CD4-positive, alpha-beta memory T cell (primary cell): Measurements from ENCODE around the gene ELN. TPM values are rescaled to one million over a fixed set of nuclear protein-coding genes. Genes with fewer than 3 reads are reported as not detected.
A peak's percentile ranks its signal among the peaks of the same experiment; 100 is the strongest.

Source experiments
- CTCF ChIA-PET: fragments of 350-600 bp; sonication (Branson Sonifier 250); formaldehyde crosslinking; loops from one replicate; lab custom pipeline; 2021; ENCODE audit warnings: inconsistent platforms; ENCODE audit not compliant: partially characterized antibody; lab: Charles Lee
- POLR2A ChIA-PET: fragments of 350-600 bp; sonication (Branson Sonifier 250); formaldehyde crosslinking; loops from one replicate; lab custom pipeline; 2021; ENCODE audit not compliant: partially characterized antibody; lab: Charles Lee
- DNase-seq, 5 donors: peaks; one replicate each; pipeline versions ENCODE4 v3.0.0 to v3.0.0-alpha.2; 2020 to 2022; ENCODE audit warnings: mixed read lengths in 1 of 5
- H3K27ac ChIP-seq: one replicate; pipeline ENCODE4 v1.7.0; 2013; ENCODE audit warnings: low read depth, low read length
- H3K27me3 ChIP-seq: 2 replicates; pipeline ENCODE4 v1.7.0; 2013; ENCODE audit warnings: mild to moderate bottlenecking, low read length, moderate library complexity; ENCODE audit not compliant: insufficient read depth
- H3K36me3 ChIP-seq: 2 replicates; pipeline ENCODE4 v1.7.0; 2013; ENCODE audit warnings: mild to moderate bottlenecking, low read length, moderate library complexity; ENCODE audit not compliant: insufficient read depth
- H3K4me1 ChIP-seq: 2 replicates; pipeline ENCODE4 v1.7.0; 2013; ENCODE audit warnings: mild to moderate bottlenecking, low read length, moderate library complexity; ENCODE audit not compliant: insufficient read depth
- H3K4me3 ChIP-seq, 2 donors: one replicate each; pipeline ENCODE4 v1.7.0; 2013; ENCODE audit warnings: low read length in 2 of 2, mild to moderate bottlenecking in 1 of 2
- H3K9me3 ChIP-seq, 2 donors: one replicate each; pipeline ENCODE4 v1.7.0; 2013; ENCODE audit warnings: low read length in 2 of 2, control low read depth in 1 of 2; ENCODE audit not compliant: control insufficient read depth in 1 of 2
- H3K27ac Mint-ChIP-seq, 7 donors: one replicate each; pipeline ENCODE4 v1.8.0; 2020 to 2021; ENCODE audit warnings: mixed read lengths in 7 of 7, mild to moderate bottlenecking in 6 of 7, inconsistent platforms in 3 of 7, moderate library complexity in 3 of 7
- H3K27me3 Mint-ChIP-seq, 2 donors: one replicate each; pipeline ENCODE4 v1.8.0; 2020 to 2021; ENCODE audit warnings: mixed read lengths in 2 of 2
- H3K36me3 Mint-ChIP-seq, 2 donors: one replicate each; pipeline ENCODE4 v1.8.0; 2020 to 2021; ENCODE audit warnings: mixed read lengths in 2 of 2, inconsistent platforms in 1 of 2, mild to moderate bottlenecking in 1 of 2
- H3K4me1 Mint-ChIP-seq, 4 donors: one replicate each; pipeline ENCODE4 v1.8.0; 2020 to 2021; ENCODE audit warnings: mixed read lengths in 4 of 4, mild to moderate bottlenecking in 1 of 4
- H3K4me3 Mint-ChIP-seq, 8 donors: one replicate each; pipeline ENCODE4 v1.8.0; 2020 to 2021; ENCODE audit warnings: mixed read lengths in 8 of 8, mild to moderate bottlenecking in 7 of 8, moderate library complexity in 6 of 8, inconsistent platforms in 3 of 8
- H3K9me3 Mint-ChIP-seq, 8 donors: one replicate each; pipeline ENCODE4 v1.8.0; 2020 to 2021; ENCODE audit warnings: mixed read lengths in 8 of 8, mild to moderate bottlenecking in 5 of 8, inconsistent platforms in 3 of 8, moderate library complexity in 1 of 8
- intact Hi-C: fragments of 100-400 bp; cut with micrococcal nuclease; formaldehyde crosslinking; loops from one replicate; pipeline ENCODE4 v1.15.1; 2023
- polyA plus RNA-seq, 2 donors: library from polyadenylated mRNA; unstranded; fragments of 300-500 nt; fragmentation: Illumina TruSeq; gene quantifications; one replicate each; pipeline ENCODE4 v1.2.3, GENCODE V29; 2021
- total RNA-seq, 2 experiments: library from RNA; stranded (reverse); gene quantifications; one replicate each; pipeline ENCODE4 v1.2.3, GENCODE V29; 2021

ELN gene
- total and polyA plus RNA-seq, 4 experiments from 2014 or later = not detected

- no peaks in the 10 kb centered on the region for H3K4me1 ChIP-seq
- H3K4me3 Mint-ChIP-seq = no peak overlapping the region
- intact Hi-C loops = no loop called here
- H3K27ac Mint-ChIP-seq = no peak overlapping the region
- ChIA-PET POLR2A (no interaction called here), CTCF (no interaction called here)
- H3K36me3 Mint-ChIP-seq = no peaks in the 10 kb centered on the region
- H3K4me1 Mint-ChIP-seq = no peaks in the 10 kb centered on the region
- no peak overlapping the region for H3K4me3 ChIP-seq
- H3K9me3 Mint-ChIP-seq = peaks cover 6 to 26% (median 13%) of the 10 kb centered on the region in 8 donors
- DNase-seq = no peak
- no peak overlapping the region for H3K27ac ChIP-seq
- no peaks in the 10 kb centered on the region for H3K27me3 ChIP-seq
- H3K36me3 ChIP-seq = no peaks in the 10 kb centered on the region
- no peaks in the 10 kb centered on the region for H3K9me3 ChIP-seq
- peaks cover 9% of the 10 kb centered on the region in 2 donors for H3K27me3 Mint-ChIP-seq
Observed at GRCh38 chr7:73994023-73994422, 34.0 kb upstream of the ELN start.

GRCh38 chr7:73994761-73995160 is 33.2 kb upstream of the ELN start:
- ChIA-PET CTCF (no interaction called here), POLR2A (no interaction called here)
- no peaks in the 10 kb centered on the region for H3K4me1 ChIP-seq
- no peak overlapping the region for H3K27ac Mint-ChIP-seq
- no peaks in the 10 kb centered on the region for H3K9me3 ChIP-seq
- no peak for DNase-seq
- H3K27ac ChIP-seq = no peak overlapping the region
- no peaks in the 10 kb centered on the region for H3K36me3 ChIP-seq
- no peaks in the 10 kb centered on the region for H3K4me1 Mint-ChIP-seq
- H3K36me3 Mint-ChIP-seq = no peaks in the 10 kb centered on the region
- intact Hi-C loops = no loop called here
- H3K9me3 Mint-ChIP-seq = peaks cover 6 to 26% (median 13%) of the 10 kb centered on the region in 8 donors
- H3K27me3 Mint-ChIP-seq = peaks cover 9% of the 10 kb centered on the region in 2 donors
- no peak overlapping the region for H3K4me3 ChIP-seq
- H3K27me3 ChIP-seq = no peaks in the 10 kb centered on the region
- no peak overlapping the region for H3K4me3 Mint-ChIP-seq

DNA sequence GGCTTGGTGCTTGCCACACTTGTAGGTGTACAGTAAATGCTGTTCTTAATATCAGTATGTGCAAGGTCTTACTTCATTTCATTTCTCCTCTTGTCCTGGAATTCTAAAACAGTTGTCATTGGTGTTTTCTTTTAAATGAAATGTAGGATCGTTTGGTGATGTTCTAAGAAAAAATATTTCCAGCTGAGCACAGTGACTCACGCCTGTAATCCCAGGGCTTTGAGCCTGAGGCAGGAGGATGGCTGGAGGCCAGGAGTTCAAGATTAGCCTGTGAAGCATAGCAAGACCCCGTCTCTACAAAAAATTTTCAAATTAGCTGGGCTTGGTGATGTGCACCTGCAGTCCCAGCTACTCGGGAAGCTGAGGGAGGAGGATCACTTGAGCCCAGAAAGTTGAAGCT is 32.6 kb upstream of the ELN start:
- H3K27ac ChIP-seq = no peak overlapping the region
- no peak overlapping the region for H3K4me3 Mint-ChIP-seq
- POLR2A ChIA-PET = no interaction called here
- no peaks in the 10 kb centered on the region for H3K4me1 ChIP-seq
- no peak overlapping the region for H3K4me3 ChIP-seq
- DNase-seq = no peak
- peaks cover 6 to 26% (median 13%) of the 10 kb centered on the region in 8 donors for H3K9me3 Mint-ChIP-seq
- no peaks in the 10 kb centered on the region for H3K27me3 ChIP-seq
- CTCF ChIA-PET = no interaction called here
- no peak overlapping the region for H3K27ac Mint-ChIP-seq
- H3K36me3 Mint-ChIP-seq = no peaks in the 10 kb centered on the region
- intact Hi-C loops = no loop called here
- no peaks in the 10 kb centered on the region for H3K4me1 Mint-ChIP-seq
- H3K27me3 Mint-ChIP-seq = peaks cover 9 to 10% of the 10 kb centered on the region in 2 donors
- no peaks in the 10 kb centered on the region for H3K36me3 ChIP-seq
- no peaks in the 10 kb centered on the region for H3K9me3 ChIP-seq

DNA sequence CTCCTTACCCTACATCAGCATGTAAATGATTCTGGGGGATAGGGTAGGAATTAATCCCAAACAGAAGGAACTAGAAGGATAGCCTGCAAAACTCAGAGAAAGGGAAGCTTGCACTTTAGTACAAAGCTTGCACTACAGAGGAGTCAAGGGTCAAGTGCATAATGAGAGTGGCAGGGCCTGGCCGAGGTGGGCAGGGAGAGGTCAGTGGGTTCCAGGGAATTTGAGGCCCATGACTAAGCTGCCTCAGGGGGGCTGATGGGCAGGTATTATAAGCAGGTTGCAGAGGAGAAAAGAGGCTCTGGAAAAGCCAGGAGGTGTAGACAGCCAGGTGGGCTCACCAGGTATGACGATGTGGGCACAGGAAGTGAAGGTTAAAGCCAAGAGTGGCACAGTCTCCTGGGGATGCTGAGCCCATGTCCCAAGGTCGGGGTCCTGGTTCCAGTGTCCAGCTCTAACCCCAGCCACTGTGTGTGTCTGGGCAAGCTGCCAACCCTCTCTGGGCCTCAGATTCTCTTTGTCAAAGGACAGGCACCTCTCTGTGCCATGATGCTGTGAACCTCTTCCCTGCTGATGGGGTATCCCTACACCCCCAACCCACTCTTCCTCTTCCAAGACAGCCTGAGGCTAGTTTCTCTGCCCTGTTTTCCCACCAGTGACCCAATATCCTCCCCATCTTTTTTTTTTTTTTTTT is 32.0 kb upstream of the ELN start:
- H3K27me3 ChIP-seq = no peaks in the 10 kb centered on the region
- no peak for DNase-seq
- Mint-ChIP-seq H3K27ac (no peak overlapping the region), H3K36me3 (no peaks in the 10 kb centered on the region), H3K4me1 (no peaks in the 10 kb centered on the region), H3K27me3 (peaks cover 9 to 10% of the 10 kb centered on the region in 2 donors), H3K4me3 (no peak overlapping the region), H3K9me3 (peaks cover 6 to 26% (median 13%) of the 10 kb centered on the region in 8 donors)
- no peaks in the 10 kb centered on the region for H3K36me3 ChIP-seq
- no peaks in the 10 kb centered on the region for H3K4me1 ChIP-seq
- CTCF ChIA-PET = interaction anchor here (2.5 kb wide), 1 partner anchor 30 kb away, joined by 6 read pairs; no protein-coding TSS in a partner anchor
- H3K9me3 ChIP-seq = no peaks in the 10 kb centered on the region
- H3K4me3 ChIP-seq = no peak overlapping the region
- no peak overlapping the region for H3K27ac ChIP-seq
- POLR2A ChIA-PET = no interaction called here
- intact Hi-C loops = no loop called here

- no peaks in the 10 kb centered on the region for H3K9me3 ChIP-seq
- H3K36me3 ChIP-seq = no peaks in the 10 kb centered on the region
- ChIA-PET CTCF (interaction anchor here (2.5 kb wide), 1 partner anchor 29 kb away, joined by 6 read pairs; no protein-coding TSS in a partner anchor), POLR2A (no interaction called here)
- H3K4me3 Mint-ChIP-seq = peak overlapping the region in 1 of 8 donors; percentile 48
- intact Hi-C loops = no loop called here
- H3K27me3 Mint-ChIP-seq = peaks cover 9 to 10% of the 10 kb centered on the region in 2 donors
- no peaks in the 10 kb centered on the region for H3K27me3 ChIP-seq
- no peak overlapping the region for H3K4me3 ChIP-seq
- no peak overlapping the region for H3K27ac ChIP-seq
- no peak overlapping the region for H3K27ac Mint-ChIP-seq
- no peak for DNase-seq
- H3K4me1 ChIP-seq = no peaks in the 10 kb centered on the region
- peaks cover 6 to 26% (median 13%) of the 10 kb centered on the region in 8 donors for H3K9me3 Mint-ChIP-seq
- peaks cover 0 to 6% (median 3%) of the 10 kb centered on the region in 4 donors for H3K4me1 Mint-ChIP-seq
- H3K36me3 Mint-ChIP-seq = no peaks in the 10 kb centered on the region
Observed at GRCh38 chr7:73997056-73997455, 30.9 kb upstream of the ELN start.

GRCh38 chr7:73999664-74000435 is 28.1 kb upstream of the ELN start:
- H3K27ac ChIP-seq = no peak overlapping the region
- no peak overlapping the region for H3K4me3 Mint-ChIP-seq
- H3K4me3 ChIP-seq = no peak overlapping the region
- H3K4me1 Mint-ChIP-seq = peaks cover 3 to 17% (median 10%) of the 10 kb centered on the region in 4 donors
- no peaks in the 10 kb centered on the region for H3K36me3 ChIP-seq
- no peak overlapping the region for H3K27ac Mint-ChIP-seq
- no peaks in the 10 kb centered on the region for H3K9me3 ChIP-seq
- peaks cover 0 to 14% (median 4%) of the 10 kb centered on the region in 8 donors for H3K9me3 Mint-ChIP-seq
- intact Hi-C loops = no loop called here
- no peak for DNase-seq
- peaks cover 8 to 11% of the 10 kb centered on the region in 2 donors for H3K27me3 Mint-ChIP-seq
- no peaks in the 10 kb centered on the region for H3K36me3 Mint-ChIP-seq
- CTCF ChIA-PET = no interaction called here
- H3K4me1 ChIP-seq = no peaks in the 10 kb centered on the region
- H3K27me3 ChIP-seq = no peaks in the 10 kb centered on the region
- POLR2A ChIA-PET = no interaction called here

DNA sequence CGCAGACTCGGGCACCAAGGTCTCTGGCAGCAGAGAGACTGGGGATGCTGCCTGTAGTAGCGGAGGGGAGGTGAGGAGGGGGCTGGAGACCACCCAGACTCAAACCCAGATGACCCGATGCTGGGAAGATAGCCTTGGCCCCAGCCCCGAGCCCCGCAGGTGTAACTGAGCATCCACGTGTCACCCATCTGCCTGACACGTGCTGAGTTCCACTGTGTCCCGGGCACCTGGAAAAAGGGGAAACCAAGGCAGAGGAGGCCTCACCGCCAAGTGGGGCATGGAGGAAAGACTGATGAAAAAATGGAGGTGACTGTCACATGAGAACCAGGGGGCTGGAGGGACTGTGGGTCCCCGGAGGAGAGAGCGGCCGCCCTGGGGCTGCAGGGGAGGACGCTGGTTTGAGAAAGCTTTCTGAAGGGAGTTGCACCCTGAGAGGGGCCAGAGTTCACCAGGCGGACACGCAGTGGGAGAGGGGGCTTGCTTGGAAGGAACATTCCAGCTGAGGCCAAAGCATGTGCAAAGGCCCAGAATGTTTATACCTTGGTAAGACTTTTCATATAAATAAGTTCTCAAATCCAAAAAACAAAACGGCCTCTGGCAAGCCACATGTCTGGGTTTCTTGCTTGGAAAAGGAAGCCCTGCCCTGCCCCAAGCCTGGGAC is 27.4 kb upstream of the ELN start:
- no peaks in the 10 kb centered on the region for H3K9me3 ChIP-seq
- CTCF ChIA-PET = no interaction called here
- no peaks in the 10 kb centered on the region for H3K36me3 ChIP-seq
- POLR2A ChIA-PET = no interaction called here
- Mint-ChIP-seq H3K36me3 (no peaks in the 10 kb centered on the region), H3K4me3 (no peak overlapping the region), H3K27me3 (peaks cover 8 to 11% of the 10 kb centered on the region in 2 donors), H3K4me1 (peaks cover 3 to 17% (median 10%) of the 10 kb centered on the region in 4 donors), H3K9me3 (peaks cover 0 to 6% (median 0%) of the 10 kb centered on the region in 8 donors), H3K27ac (peak overlapping the region in 1 of 7 donors; percentile 70)
- H3K27ac ChIP-seq = no peak overlapping the region
- H3K27me3 ChIP-seq = no peaks in the 10 kb centered on the region
- H3K4me1 ChIP-seq = no peaks in the 10 kb centered on the region
- intact Hi-C loops = no loop called here
- no peak for DNase-seq
- no peak overlapping the region for H3K4me3 ChIP-seq
